PC-3 (cell line): ENCODE measurements around the gene MISP. TPM values are rescaled to one million over a fixed set of nuclear protein-coding genes. Genes with fewer than 3 reads are reported as not detected.

Experiments used
- ATAC-seq: fragments of 200-7000 bp; cut with Tn5 transposase; 2 replicates; pipeline ENCODE4 v1.9.1; 2020; ENCODE audit warnings: mild to moderate bottlenecking, moderate library complexity
- BruUV-seq: library from RNA; stranded (reverse); fragments of 400-500 nt; replicated peaks from 2 replicates; lab custom pipeline; 2021; lab: Mats Ljungman, UMichigan
- CTCF ChIA-PET: fragments of 300-600 bp; sonication (Branson Sonifier 250); formaldehyde crosslinking; loops from one replicate; lab custom pipeline; 2022; ENCODE audit warnings: antibody characterized with exemption; lab: Charles Lee
- POLR2A ChIA-PET: fragments of 300-600 bp; sonication (Branson Sonifier 250); formaldehyde crosslinking; loops from one replicate; lab custom pipeline; 2022; ENCODE audit warnings: antibody characterized with exemption; ENCODE audit not compliant: unreplicated experiment; lab: Charles Lee
- DNase-seq: peaks from one replicate; pipeline ENCODE4 v3.0.0-alpha.2; 2015
- H2AFZ ChIP-seq: fragments of 300-600 bp; sonication (generic); 2 replicates; pipeline ENCODE4 v1.6.0; 2016; ENCODE audit warnings: antibody characterized with exemption, low read length
- H3F3A ChIP-seq: fragments of 300-600 bp; sonication (generic); one replicate; pipeline ENCODE4 v1.6.0; 2017; ENCODE audit warnings: antibody characterized with exemption, low read length, control low read depth, mild to moderate bottlenecking; ENCODE audit not compliant: unreplicated experiment
- H3K27ac ChIP-seq: fragments of 300-600 bp; sonication (generic); 2 replicates; pipeline ENCODE4 v1.5.1; 2016; ENCODE audit warnings: mild to moderate bottlenecking, low read length
- H3K27me3 ChIP-seq: fragments of 300-600 bp; sonication (generic); 2 replicates; pipeline ENCODE4 v1.6.1; 2016; ENCODE audit warnings: low read length, mixed read lengths
- H3K36me3 ChIP-seq: fragments of 300-600 bp; sonication (generic); 2 replicates; pipeline ENCODE4 v1.6.1; 2016; ENCODE audit warnings: low read depth, mixed run types, low read length, mixed read lengths
- H3K4me1 ChIP-seq: fragments of 300-600 bp; sonication (generic); 2 replicates; pipeline ENCODE4 v1.5.1; 2016; ENCODE audit warnings: low read length; ENCODE audit not compliant: insufficient read depth
- H3K4me2 ChIP-seq: fragments of 300-600 bp; sonication (generic); 2 replicates; pipeline ENCODE4 v1.6.0; 2016; ENCODE audit warnings: low read length
- H3K4me3 ChIP-seq: fragments of 300-600 bp; sonication (generic); 2 replicates; pipeline ENCODE4 v1.5.1; 2016; ENCODE audit warnings: mild to moderate bottlenecking, low read length, mixed read lengths
- H3K79me2 ChIP-seq: fragments of 300-600 bp; sonication (generic); 2 replicates; pipeline ENCODE4 v1.6.1; 2017; ENCODE audit warnings: low read length, mixed read lengths
- H3K9ac ChIP-seq: fragments of 300-600 bp; sonication (generic); 2 replicates; pipeline ENCODE4 v1.6.0; 2016; ENCODE audit warnings: mild to moderate bottlenecking, low read length
- H3K9me2 ChIP-seq: fragments of 300-600 bp; sonication (generic); replicated peaks from 2 replicates; pipeline ENCODE4 v1.6.1; 2016; ENCODE audit warnings: mixed run types, low read length, mixed read lengths
- H3K9me3 ChIP-seq: fragments of 300-600 bp; sonication (generic); 2 replicates; pipeline ENCODE4 v1.6.1; 2016; ENCODE audit warnings: low read length, mixed read lengths
- H4K20me1 ChIP-seq: fragments of 300-600 bp; sonication (generic); 2 replicates; pipeline ENCODE4 v1.6.1; 2016; ENCODE audit warnings: low read length, mixed read lengths
- CTCF ChIP-seq: fragments of 300-600 bp; sonication (generic); conservative IDR thresholded peaks from 2 replicates; pipeline ENCODE4 v1.5.1; 2017; ENCODE audit warnings: antibody characterized with exemption, low read depth, mild to moderate bottlenecking, low read length
- EZH2 ChIP-seq: fragments of 300-600 bp; sonication (generic); IDR thresholded peaks from one replicate; pipeline ENCODE4 v1.6.1; 2017; ENCODE audit warnings: antibody characterized with exemption, mild to moderate bottlenecking, low read length; ENCODE audit not compliant: unreplicated experiment
- EZH2phosphoT487 ChIP-seq: fragments of 300-600 bp; sonication (generic); IDR thresholded peaks from 2 replicates; pipeline ENCODE4 v1.6.1; 2018; ENCODE audit warnings: mild to moderate bottlenecking, antibody characterized with exemption, low read length, borderline replicate concordance
- intact Hi-C: fragments of 100-400 bp; cut with micrococcal nuclease; formaldehyde crosslinking; loops from 2 replicates; pipeline ENCODE4 v1.9.0; 2023
- total RNA-seq: library from RNA; depleted of rRNA; stranded (reverse); fragments of >200 nt; gene quantifications from 2 replicates; pipeline ENCODE4 v1.2.3, GENCODE V29; 2014

MISP gene
- total RNA-seq, 1 experiment from 2014 or later = 115 TPM

GRCh38 chr19:805600-806550, 55.0 kb downstream of the MISP start:
- H3K36me3 ChIP-seq = peaks cover 81% of the 10 kb centered on the region
- H3K27me3 ChIP-seq = no peaks in the 10 kb centered on the region
- H3K9ac ChIP-seq = no peak overlapping the region
- peaks cover 72% of the 10 kb centered on the region for H3K79me2 ChIP-seq
- peaks cover 10% of the 10 kb centered on the region; the same call in 1 of the 2 replicates for H3K4me1 ChIP-seq
- ChIA-PET POLR2A (no interaction called here), CTCF (no interaction called here)
- intact Hi-C loops = no loop called here
- DNase-seq (no peak), ATAC-seq (no peak)
- H3F3A ChIP-seq = no peaks in the 10 kb centered on the region
- TF ChIP-seq EZH2phosphoT487 (no peak), CTCF (no peak), EZH2 (no peak)
- H3K4me2 ChIP-seq = no peak overlapping the region
- H3K4me3 ChIP-seq = no peak overlapping the region
- H3K27ac ChIP-seq = no peak overlapping the region
- no peaks in the 10 kb centered on the region for H3K9me2 ChIP-seq
- no peaks in the 10 kb centered on the region for H3K9me3 ChIP-seq
- H4K20me1 ChIP-seq = peaks cover 68% of the 10 kb centered on the region
- H2AFZ ChIP-seq = no peak overlapping the region
- BruUV-seq = no TSS peak

- POLR2A ChIA-PET = no interaction called here
- ATAC-seq = no peak
- Histone ChIP-seq H3K9ac (no peak overlapping the region), H3F3A (no peaks in the 10 kb centered on the region), H3K79me2 (peaks cover 62% of the 10 kb centered on the region), H3K4me1 (no peaks in the 10 kb centered on the region), H2AFZ (no peak overlapping the region), H3K9me2 (no peaks in the 10 kb centered on the region), H3K4me3 (no peak overlapping the region), H4K20me1 (peaks cover 61% of the 10 kb centered on the region), H3K9me3 (no peaks in the 10 kb centered on the region), H3K4me2 (no peak overlapping the region), H3K27me3 (no peaks in the 10 kb centered on the region), H3K36me3 (peaks cover 73% of the 10 kb centered on the region), H3K27ac (no peak overlapping the region)
- intact Hi-C loops = no loop called here
- CTCF ChIA-PET = no interaction called here
- BruUV-seq = no TSS peak
- DNase-seq = no peak
- TF ChIP-seq EZH2phosphoT487 = no peak
- TF ChIP-seq EZH2 = no peak
- no peak for TF ChIP-seq CTCF
These were observed 56.0 kb downstream of the MISP start for GRCh38 chr19:806815-807421.
